ENCODE data around the gene CAPN14. TPM values are rescaled to one million over a fixed set of nuclear protein-coding genes. Genes with fewer than 3 reads are reported as not detected.

The CAPN14 gene
- total and polyA plus RNA-seq, 4 donors: 0.03 to 0.26 (median 0.14) TPM

DNA sequence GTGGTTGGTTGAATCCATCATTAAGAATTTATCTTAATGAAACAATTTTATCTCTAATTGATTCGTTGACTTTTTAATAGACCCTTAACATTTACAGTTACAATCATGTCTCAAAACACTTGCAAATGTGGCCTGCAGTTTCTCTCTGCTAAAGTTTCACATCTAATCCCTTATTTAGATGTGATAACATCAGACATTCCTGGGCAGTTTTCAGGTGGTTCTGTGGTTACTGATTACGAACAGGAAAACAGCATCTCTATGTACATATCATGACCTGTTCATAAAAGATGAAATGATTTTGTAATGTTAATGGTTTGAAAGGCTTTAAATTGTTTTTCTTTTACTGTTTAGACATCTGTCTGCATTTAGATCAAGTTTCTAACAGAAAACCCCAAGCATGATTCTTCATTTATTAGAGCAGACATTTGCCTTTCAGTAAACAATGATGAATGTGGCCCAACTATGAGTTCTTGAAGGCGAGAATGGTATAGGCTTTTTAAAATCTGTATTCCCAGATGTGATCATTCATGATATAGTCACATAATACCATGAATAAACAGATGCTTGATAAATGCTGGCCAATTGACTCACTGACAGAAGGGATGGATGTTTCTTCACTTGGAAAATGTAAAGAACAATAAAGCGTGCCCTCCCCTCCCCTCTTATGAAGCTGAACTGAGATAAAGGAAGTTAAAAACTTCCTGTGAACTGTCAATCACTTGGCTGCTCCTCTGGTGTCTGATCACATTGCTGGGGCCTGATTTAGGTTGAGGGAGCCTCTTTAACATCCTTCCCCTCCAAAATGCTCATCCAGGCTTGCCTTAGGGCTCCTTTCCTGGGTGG, 3.5 kb downstream of the CAPN14 start:
- no peaks in the 10 kb centered on the region for H3K36me3 ChIP-seq (ENCODE audit: control insufficient read depth in 4 of 4, insufficient read depth in 4 of 4, low read length in 4 of 4)
- H3K9me3 ChIP-seq (ENCODE audit: control insufficient read depth in 4 of 4, insufficient read depth in 3 of 4, low read length in 3 of 4): no peaks in the 10 kb centered on the region
- H3K4me3 ChIP-seq: no peak overlapping the region
- H3K27ac ChIP-seq (ENCODE audit: low read depth in 1 of 2, low read length in 1 of 2): no peak overlapping the region
- 65 to 76% methylated on average over 4 of the region's 4 CpGs for WGBS, 2 donors
- H3K9ac ChIP-seq (ENCODE audit: insufficient read depth in 1 of 2, low read length in 2 of 2): no peak overlapping the region
- ATAC-seq (ENCODE audit: insufficient read depth, low FRiP score) (no peak), DNase-seq (no peak)
- no peaks in the 10 kb centered on the region for H3K27me3 ChIP-seq (ENCODE audit: control insufficient read depth in 3 of 3, insufficient read depth in 3 of 3, low read length in 2 of 3)
- TF ChIP-seq, protein P1, sequence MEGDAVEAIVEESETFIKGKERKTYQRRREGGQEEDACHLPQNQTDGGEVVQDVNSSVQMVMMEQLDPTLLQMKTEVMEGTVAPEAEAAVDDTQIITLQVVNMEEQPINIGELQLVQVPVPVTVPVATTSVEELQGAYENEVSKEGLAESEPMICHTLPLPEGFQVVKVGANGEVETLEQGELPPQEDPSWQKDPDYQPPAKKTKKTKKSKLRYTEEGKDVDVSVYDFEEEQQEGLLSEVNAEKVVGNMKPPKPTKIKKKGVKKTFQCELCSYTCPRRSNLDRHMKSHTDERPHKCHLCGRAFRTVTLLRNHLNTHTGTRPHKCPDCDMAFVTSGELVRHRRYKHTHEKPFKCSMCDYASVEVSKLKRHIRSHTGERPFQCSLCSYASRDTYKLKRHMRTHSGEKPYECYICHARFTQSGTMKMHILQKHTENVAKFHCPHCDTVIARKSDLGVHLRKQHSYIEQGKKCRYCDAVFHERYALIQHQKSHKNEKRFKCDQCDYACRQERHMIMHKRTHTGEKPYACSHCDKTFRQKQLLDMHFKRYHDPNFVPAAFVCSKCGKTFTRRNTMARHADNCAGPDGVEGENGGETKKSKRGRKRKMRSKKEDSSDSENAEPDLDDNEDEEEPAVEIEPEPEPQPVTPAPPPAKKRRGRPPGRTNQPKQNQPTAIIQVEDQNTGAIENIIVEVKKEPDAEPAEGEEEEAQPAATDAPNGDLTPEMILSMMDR (IDR thresholded peaks at IDR 0.05; ENCODE audit: control extremely low read depth, extremely low read depth): no peak
- H3K4me1 ChIP-seq (ENCODE audit: control insufficient read depth in 5 of 5, insufficient read depth in 5 of 5, low read length in 5 of 5): no peaks in the 10 kb centered on the region

GRCh38 chr2:31212659-31213600, 4.4 kb downstream of the CAPN14 start:
- no peaks in the 10 kb centered on the region for H3K27me3 ChIP-seq (ENCODE audit: control insufficient read depth in 3 of 3, insufficient read depth in 3 of 3, low read length in 2 of 3)
- no peaks in the 10 kb centered on the region for H3K36me3 ChIP-seq (ENCODE audit: control insufficient read depth in 4 of 4, insufficient read depth in 4 of 4, low read length in 4 of 4)
- H3K9ac ChIP-seq (ENCODE audit: insufficient read depth in 1 of 2, low read length in 2 of 2): no peak overlapping the region
- no peaks in the 10 kb centered on the region for H3K4me1 ChIP-seq (ENCODE audit: control insufficient read depth in 5 of 5, insufficient read depth in 5 of 5, low read length in 5 of 5)
- H3K4me3 ChIP-seq: no peak overlapping the region
- WGBS, 2 donors: 80 to 81% methylated on average over 9 of the region's 9 CpGs
- DNase-seq (no peak), ATAC-seq (ENCODE audit: insufficient read depth, low FRiP score) (no peak)
- H3K27ac ChIP-seq (ENCODE audit: low read depth in 1 of 2, low read length in 1 of 2): no peak overlapping the region
- TF ChIP-seq, protein P1 (IDR thresholded peaks at IDR 0.05; ENCODE audit: control extremely low read depth, extremely low read depth): no peak
- no peaks in the 10 kb centered on the region for H3K9me3 ChIP-seq (ENCODE audit: control insufficient read depth in 4 of 4, insufficient read depth in 3 of 4, low read length in 3 of 4)

DNA sequence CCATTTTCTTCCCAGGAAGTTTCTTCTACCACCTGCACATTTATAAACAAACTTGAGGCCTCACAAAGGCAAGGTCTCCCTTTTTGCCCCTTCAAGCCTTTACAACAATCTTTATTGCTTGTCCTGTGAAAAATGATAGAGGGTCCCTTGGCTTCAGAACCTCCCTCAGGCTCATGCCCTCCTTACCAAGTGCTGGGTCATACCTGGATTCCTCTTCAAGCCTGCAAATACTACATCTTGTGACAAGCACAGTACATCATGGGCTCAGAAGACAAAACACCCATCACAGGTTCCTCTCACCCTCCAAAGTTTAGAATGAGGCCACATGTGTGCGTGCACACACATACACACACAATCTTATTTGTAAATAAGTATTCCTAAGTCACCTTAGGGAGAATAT, 9.1 kb downstream of the CAPN14 start:
- Histone ChIP-seq H3K4me1 (ENCODE audit: control insufficient read depth in 5 of 5, insufficient read depth in 5 of 5, low read length in 5 of 5) (no peaks in the 10 kb centered on the region), H3K9me3 (ENCODE audit: control insufficient read depth in 4 of 4, insufficient read depth in 3 of 4, low read length in 3 of 4) (no peaks in the 10 kb centered on the region), H3K27me3 (ENCODE audit: control insufficient read depth in 3 of 3, insufficient read depth in 3 of 3, low read length in 2 of 3) (no peaks in the 10 kb centered on the region), H3K36me3 (ENCODE audit: control insufficient read depth in 4 of 4, insufficient read depth in 4 of 4, low read length in 4 of 4) (no peaks in the 10 kb centered on the region), H3K9ac (ENCODE audit: insufficient read depth in 1 of 2, low read length in 2 of 2) (no peak overlapping the region), H3K4me3 (no peak overlapping the region), H3K27ac (ENCODE audit: low read depth in 1 of 2, low read length in 1 of 2) (no peak overlapping the region)
- ATAC-seq (ENCODE audit: insufficient read depth, low FRiP score) (no peak), DNase-seq (no peak)
- TF ChIP-seq, protein P1 (IDR thresholded peaks at IDR 0.05; ENCODE audit: control extremely low read depth, extremely low read depth): no peak
- 91 to 100% methylated on average over 1 of the region's 1 CpG for WGBS, 2 donors

Data from lung (tissue), 12 donors.